Measurements from ENCODE around the gene MKRN3.

Gene MKRN3

GRCh38 chr15:23602124-23602523, 36.6 kb downstream of the MKRN3 start:
- Histone ChIP-seq H2AFZ (ENCODE audit: low read length) (no peak overlapping the region), H3K27me3 (replicated peaks; ENCODE audit: insufficient read depth, low read length) (no peaks in the 10 kb centered on the region), H3K36me3 (replicated peaks; ENCODE audit: insufficient read depth, low read length) (no peaks in the 10 kb centered on the region), H4K20me1 (ENCODE audit: insufficient read depth, low read length) (no peaks in the 10 kb centered on the region), H3K9ac (ENCODE audit: low read length) (no peak overlapping the region), H3K9me2 (replicated peaks; ENCODE audit: insufficient read depth, low read length) (no peaks in the 10 kb centered on the region), H3K9me3 (replicated peaks; ENCODE audit: insufficient read depth, low read length) (no peaks in the 10 kb centered on the region), H3F3A (ENCODE audit: insufficient read depth, low read length) (no peaks in the 10 kb centered on the region), H3K79me2 (ENCODE audit: low read length) (no peaks in the 10 kb centered on the region), H3K4me3 (ENCODE audit: low read length) (no peak overlapping the region), H3K27ac (ENCODE audit: low read length) (no peak overlapping the region), H3K4me1 (ENCODE audit: low read length) (no peaks in the 10 kb centered on the region), H3K4me2 (ENCODE audit: low read depth, low read length) (no peak overlapping the region)
- TF ChIP-seq EZH2phosphoT487 (IDR thresholded peaks at IDR 0.05; ENCODE audit: low read length) (no peak), EZH2 (optimal IDR thresholded peaks at IDR 0.05; ENCODE audit: low read depth, low read length) (no peak), CTCF (IDR thresholded peaks at IDR 0.05; ENCODE audit: low read length) (no peak)
- DNase-seq = no peak

- no peaks in the 10 kb centered on the region for H3K36me3 ChIP-seq (replicated peaks; ENCODE audit: insufficient read depth, low read length)
- no peaks in the 10 kb centered on the region for H3K79me2 ChIP-seq (ENCODE audit: low read length)
- no peak for TF ChIP-seq EZH2phosphoT487 (IDR thresholded peaks at IDR 0.05; ENCODE audit: low read length)
- TF ChIP-seq EZH2 (optimal IDR thresholded peaks at IDR 0.05; ENCODE audit: low read depth, low read length) = no peak
Measured at GRCh38 chr15:23606226-23606625, 40.8 kb downstream of the MKRN3 start.

GRCh38 chr15:23616536-23616935, 51.1 kb downstream of the MKRN3 start:
- H3K4me3 ChIP-seq (ENCODE audit: low read length) = no peak overlapping the region
- H2AFZ ChIP-seq (ENCODE audit: low read length) = no peak overlapping the region
- H3K9me3 ChIP-seq (replicated peaks; ENCODE audit: insufficient read depth, low read length) = no peaks in the 10 kb centered on the region
- no peak overlapping the region for H3K4me2 ChIP-seq (ENCODE audit: low read depth, low read length)
- H3K4me1 ChIP-seq (ENCODE audit: low read length) = no peaks in the 10 kb centered on the region
- no peaks in the 10 kb centered on the region for H3F3A ChIP-seq (ENCODE audit: insufficient read depth, low read length)
- H3K36me3 ChIP-seq (replicated peaks; ENCODE audit: insufficient read depth, low read length) = no peaks in the 10 kb centered on the region
- no peak overlapping the region for H3K27ac ChIP-seq (ENCODE audit: low read length)
- no peaks in the 10 kb centered on the region for H3K79me2 ChIP-seq (ENCODE audit: low read length)
- TF ChIP-seq CTCF (IDR thresholded peaks at IDR 0.05; ENCODE audit: low read length) (no peak), EZH2 (optimal IDR thresholded peaks at IDR 0.05; ENCODE audit: low read depth, low read length) (no peak), EZH2phosphoT487 (IDR thresholded peaks at IDR 0.05; ENCODE audit: low read length) (no peak)
- no peak for DNase-seq
- no peak overlapping the region for H3K9ac ChIP-seq (ENCODE audit: low read length)
- H4K20me1 ChIP-seq (ENCODE audit: insufficient read depth, low read length) = no peaks in the 10 kb centered on the region
- no peaks in the 10 kb centered on the region for H3K9me2 ChIP-seq (replicated peaks; ENCODE audit: insufficient read depth, low read length)
- no peaks in the 10 kb centered on the region for H3K27me3 ChIP-seq (replicated peaks; ENCODE audit: insufficient read depth, low read length)

More at GRCh38 chr15:23606226-23606625, 40.8 kb downstream of the MKRN3 start:
- Histone ChIP-seq H3K9me2 (replicated peaks; ENCODE audit: insufficient read depth, low read length) (no peaks in the 10 kb centered on the region), H3K9ac (ENCODE audit: low read length) (no peak overlapping the region), H3K27me3 (replicated peaks; ENCODE audit: insufficient read depth, low read length) (no peaks in the 10 kb centered on the region), H3F3A (ENCODE audit: insufficient read depth, low read length) (no peaks in the 10 kb centered on the region), H3K9me3 (replicated peaks; ENCODE audit: insufficient read depth, low read length) (no peaks in the 10 kb centered on the region), H3K27ac (ENCODE audit: low read length) (no peak overlapping the region), H3K4me1 (ENCODE audit: low read length) (no peaks in the 10 kb centered on the region), H3K4me2 (ENCODE audit: low read depth, low read length) (no peak overlapping the region), H3K4me3 (ENCODE audit: low read length) (no peak overlapping the region), H4K20me1 (ENCODE audit: insufficient read depth, low read length) (no peaks in the 10 kb centered on the region), H2AFZ (ENCODE audit: low read length) (no peak overlapping the region)
- no peak for DNase-seq

Data from MM.1S (cell line).